Measurements from ENCODE around the gene NOP53.

The NOP53 gene

GRCh38 chr19:47778049-47778953 lies 33.0 kb downstream of the NOP53 start, which contains the start of gene SELENOW:
TSS of gene SELENOW (plus strand) at chr19:47778703. CDS start at chr19:47778786, 83 bp downstream.
- no peak for TF ChIP-seq CTCF (IDR thresholded peaks at IDR 0.05; ENCODE audit: insufficient read depth, low read length, missing control alignments)
- H3K4me3 ChIP-seq (ENCODE audit: low read depth, low read length): peak within 1 kb of the TSS; percentile 96
- POLR2A ChIA-PET: interaction anchor here (0.6 to 1.0 kb wide), 3 partner anchors 13 to 337 kb away, joined by 3 to 4 read pairs (median 3); no protein-coding TSS in a partner anchor

GRCh38 chr19:47778954-47779351 lies 33.6 kb downstream of the NOP53 start:
- no peak for DNase-seq (ENCODE audit: low read depth, low spot score)
- ChIA-PET POLR2A (no interaction called here), CTCF (interaction anchor here (0.9 to 9.6 kb wide), 3 partner anchors 11 to 71 kb away, joined by 3 to 63 read pairs (median 4); no protein-coding TSS in a partner anchor)
- H3K4me3 ChIP-seq (ENCODE audit: low read depth, low read length): peak overlapping the region; percentile 96
- no peak for TF ChIP-seq CTCF (IDR thresholded peaks at IDR 0.05; ENCODE audit: insufficient read depth, low read length, missing control alignments)

More at GRCh38 chr19:47778049-47778953, 33.0 kb downstream of the NOP53 start, which contains the start of gene SELENOW:
- no peak for DNase-seq (ENCODE audit: low read depth, low spot score)
- CTCF ChIA-PET: interaction anchor here (0.9 to 9.6 kb wide), 3 partner anchors 11 to 12 kb away, joined by 3 to 63 read pairs (median 12); no protein-coding TSS in a partner anchor

- no peak for TF ChIP-seq CTCF (IDR thresholded peaks at IDR 0.05; ENCODE audit: insufficient read depth, low read length, missing control alignments)
- no peak for DNase-seq (ENCODE audit: low read depth, low spot score)
- CTCF ChIA-PET: interaction anchor here (0.9 to 9.6 kb wide), 5 partner anchors 11 to 72 kb away, joined by 3 to 63 read pairs (median 10); no protein-coding TSS in a partner anchor
- H3K4me3 ChIP-seq (ENCODE audit: low read depth, low read length): peak overlapping the region; percentile 96
- POLR2A ChIA-PET: interaction anchor here (0.9 to 1.1 kb wide), 2 partner anchors 10 to 14 kb away, joined by 3 to 4 read pairs; no protein-coding TSS in a partner anchor
Measured at GRCh38 chr19:47779524-47780214, 34.3 kb downstream of the NOP53 start.

- ChIA-PET POLR2A (interaction anchor here (0.9 to 1.1 kb wide), 2 partner anchors 9 to 14 kb away, joined by 3 to 4 read pairs; no protein-coding TSS in a partner anchor), CTCF (interaction anchor here (0.9 to 9.6 kb wide), 5 partner anchors 10 to 73 kb away, joined by 3 to 63 read pairs (median 10); no protein-coding TSS in a partner anchor)
- no peak for TF ChIP-seq CTCF (IDR thresholded peaks at IDR 0.05; ENCODE audit: insufficient read depth, low read length, missing control alignments)
- DNase-seq (ENCODE audit: low read depth, low spot score): no peak
- H3K4me3 ChIP-seq (ENCODE audit: low read depth, low read length): peak overlapping the region; percentile 96
Measured at GRCh38 chr19:47780215-47780551, 34.8 kb downstream of the NOP53 start.

- no peak for TF ChIP-seq CTCF (IDR thresholded peaks at IDR 0.05; ENCODE audit: insufficient read depth, low read length, missing control alignments)
- CTCF ChIA-PET: interaction anchor here (0.6 to 9.6 kb wide), 9 partner anchors 9 to 82 kb away, joined by 3 to 63 read pairs (median 6); no protein-coding TSS in a partner anchor
- no peak for DNase-seq (ENCODE audit: low read depth, low spot score)
- POLR2A ChIA-PET: no interaction called here
- H3K4me3 ChIP-seq (ENCODE audit: low read depth, low read length): no peak overlapping the region
Measured at GRCh38 chr19:47781590-47782262, 36.4 kb downstream of the NOP53 start.

Measured in AG04449 (cell line).